HCT116 (cell line): Measurements from ENCODE around the gene L3HYPDH. TPM values are rescaled to one million over a fixed set of nuclear protein-coding genes. Genes with fewer than 3 reads are reported as not detected.

Experiments used
- ATAC-seq: fragments of 200-7000 bp; cut with Tn5 transposase; 2 replicates; pipeline ENCODE4 v1.9.1; 2020; ENCODE audit warnings: mild to moderate bottlenecking, moderate library complexity
- BruUV-seq: library from RNA; stranded (reverse); fragments of 400-500 nt; replicated peaks from 2 replicates; lab custom pipeline; 2021; lab: Mats Ljungman, UMichigan
- CTCF ChIA-PET: fragments of 300-600 bp; sonication (Branson Sonifier 250); formaldehyde crosslinking; loops from one replicate; lab custom pipeline; 2021; ENCODE audit warnings: antibody characterized with exemption; lab: Charles Lee
- POLR2A ChIA-PET: fragments of 300-600, 350-600 bp; sonication (Branson Sonifier 250); formaldehyde crosslinking; loops from one replicate; lab custom pipeline; 2021; ENCODE audit warnings: antibody characterized with exemption; lab: Charles Lee
- RAD21 ChIA-PET, 2 experiments: fragments of 300-600 bp; sonication (Branson Sonifier 250); formaldehyde crosslinking; loops; one replicate each; lab custom pipeline; 2023; ENCODE audit warnings: low total read pairs in 2 of 2; ENCODE audit not compliant: uncharacterized antibody in 2 of 2, unreplicated experiment in 2 of 2, low non-redundant PET in 1 of 2; lab: Charles Lee
- DNase-seq: peaks from one replicate; pipeline ENCODE4 v3.0.0-alpha.2; 2010; ENCODE audit warnings: low read depth, low spot score
- H2AFZ ChIP-seq: fragments of 200-600 bp; shearing (Covaris generic), sonication (generic); 2 replicates; pipeline ENCODE4 v1.6.1; 2017; ENCODE audit warnings: low read depth, mixed run types, mixed read lengths, antibody characterized with exemption, low read length; ENCODE audit not compliant: poor library complexity, severe bottlenecking
- H3K27ac ChIP-seq: 2 replicates; pipeline ENCODE4 v1.5.1; 2012; ENCODE audit warnings: low read depth, low read length
- H3K27me3 ChIP-seq: fragments of 200-600 bp; sonication (generic); 2 replicates; pipeline ENCODE4 v1.6.1; 2016; ENCODE audit warnings: mixed run types, low read length, mixed read lengths; ENCODE audit not compliant: insufficient read depth
- H3K36me3 ChIP-seq, 2 experiments: fragments of 200-500 bp in 1 of 2; fragments of 200-600 bp in 1 of 2; sonication (Bioruptor generic) in 1 of 2; sonication (generic) in 1 of 2; 2 replicates each; pipeline versions ENCODE4 v1.5.1 to v1.6.1; 2014 to 2016; ENCODE audit warnings: low read length in 2 of 2, inconsistent platforms in 1 of 2, mixed read lengths in 1 of 2, mixed run types in 1 of 2; ENCODE audit not compliant: insufficient read depth in 2 of 2, control insufficient read depth in 1 of 2
- H3K4me1 ChIP-seq, 2 experiments: fragments of 200-600 bp in 1 of 2; sonication (generic) in 1 of 2; 2 replicates each; pipeline versions ENCODE4 v1.5.1 to v1.6.1; 2012 to 2017; ENCODE audit warnings: low read length in 2 of 2, inconsistent platforms in 1 of 2, mild to moderate bottlenecking in 1 of 2, mixed read lengths in 1 of 2, mixed run types in 1 of 2, moderate library complexity in 1 of 2; ENCODE audit not compliant: insufficient read depth in 2 of 2, control insufficient read depth in 1 of 2
- H3K4me2 ChIP-seq: fragments of 200-600 bp; sonication (generic); 2 replicates; pipeline ENCODE4 v1.6.1; 2017; ENCODE audit warnings: mixed run types, low read length, mixed read lengths
- H3K4me3 ChIP-seq, 2 experiments: fragments of 200-600 bp in 1 of 2; sonication (generic) in 1 of 2; replicated peaks in 1 of 2; 2 replicates each; pipeline ENCODE4 v1.5.1; 2011 to 2016; ENCODE audit warnings: low read length in 2 of 2, control low read depth in 1 of 2, low read depth in 1 of 2, mild to moderate bottlenecking in 1 of 2, mixed read lengths in 1 of 2, mixed run types in 1 of 2
- H3K79me2 ChIP-seq: fragments of 200-600 bp; sonication (generic); 2 replicates; pipeline ENCODE4 v1.6.1; 2017; ENCODE audit warnings: mild to moderate bottlenecking, mixed run types, low read length, moderate library complexity, mixed read lengths; ENCODE audit not compliant: insufficient read depth
- H3K9ac ChIP-seq: fragments of 200-600 bp; sonication (generic); 2 replicates; pipeline ENCODE4 v1.6.1; 2016; ENCODE audit warnings: low read length, mixed read lengths
- H3K9me2 ChIP-seq: fragments of 200-600 bp; sonication (generic), shearing (Covaris generic); 2 replicates; pipeline ENCODE4 v1.6.1; 2017; ENCODE audit warnings: mixed run types, mild to moderate bottlenecking, moderate library complexity; ENCODE audit not compliant: insufficient read depth
- H3K9me3 ChIP-seq, 2 experiments: fragments of 200-500 bp in 1 of 2; fragments of 200-600 bp in 1 of 2; sonication (Bioruptor generic) in 1 of 2; sonication (generic) in 1 of 2; 2 replicates each; pipeline ENCODE4 v1.6.1; 2014 to 2017; ENCODE audit warnings: low read length in 2 of 2, mixed read lengths in 2 of 2, inconsistent platforms in 1 of 2, low read depth in 1 of 2, mild to moderate bottlenecking in 1 of 2, mixed run types in 1 of 2, moderate library complexity in 1 of 2; ENCODE audit not compliant: control insufficient read depth in 1 of 2, insufficient read depth in 1 of 2
- H4K20me1 ChIP-seq: fragments of 200-600 bp; sonication (generic), shearing (Covaris generic); 2 replicates; pipeline ENCODE4 v1.6.1; 2017; ENCODE audit warnings: mixed run types, mild to moderate bottlenecking, moderate library complexity; ENCODE audit not compliant: insufficient read depth
- ATF3 ChIP-seq: IDR thresholded peaks from 2 replicates; pipeline ENCODE4 v1.6.1; 2012
- EGR1 ChIP-seq: IDR thresholded peaks from 2 replicates; pipeline ENCODE4 v1.6.1; 2012; ENCODE audit warnings: low read depth
- EZH2 ChIP-seq: fragments of 200-600 bp; sonication (generic); IDR thresholded peaks from 2 replicates; pipeline ENCODE4 v1.6.1; 2017; ENCODE audit warnings: antibody characterized with exemption, mixed run types
- FOSL1 ChIP-seq: IDR thresholded peaks from 2 replicates; pipeline ENCODE4 v1.6.1; 2012; ENCODE audit warnings: low read depth
- JUND ChIP-seq: IDR thresholded peaks from 2 replicates; pipeline ENCODE4 v1.6.1; 2012
- POLR2AphosphoS5 ChIP-seq: IDR thresholded peaks from 2 replicates; pipeline ENCODE4 v1.6.1; 2011; ENCODE audit warnings: mild to moderate bottlenecking, low read depth, low read length, moderate library complexity
- RAD21 ChIP-seq: IDR thresholded peaks from 2 replicates; pipeline ENCODE4 v1.6.1; 2012; ENCODE audit warnings: low read depth, mild to moderate bottlenecking
- SIN3A ChIP-seq: IDR thresholded peaks from 2 replicates; pipeline ENCODE4 v1.6.1; 2012; ENCODE audit warnings: low read depth
- SRF ChIP-seq: IDR thresholded peaks from 2 replicates; pipeline ENCODE4 v1.6.1; 2012; ENCODE audit warnings: low read depth
- TCF7L2 ChIP-seq: IDR thresholded peaks from 2 replicates; pipeline ENCODE4 v1.7.0; 2011; ENCODE audit warnings: borderline replicate concordance, inconsistent platforms; ENCODE audit not compliant: insufficient read depth, insufficient read length; ENCODE audit errors: extremely low read depth
- ZFX ChIP-seq: fragments of 450-650 bp; IDR thresholded peaks from 2 replicates; pipeline ENCODE4 v1.6.1; 2017
- intact Hi-C: fragments of 100-400 bp; cut with micrococcal nuclease; formaldehyde crosslinking; loops from 2 replicates; pipeline ENCODE4 v1.10.0; 2022
- total RNA-seq: library from RNA; stranded (reverse); gene quantifications from one replicate; pipeline ENCODE4 v1.2.1, GENCODE V29; 2021; ENCODE audit not compliant: unreplicated experiment
- TF ChIP-seq, protein P1 (sequence below): IDR thresholded peaks from 2 replicates; pipeline ENCODE4 v1.6.1; 2012

L3HYPDH gene
- total RNA-seq, 1 experiment from 2014 or later, result 19.5 TPM

- TF ChIP-seq EZH2 (no peak), EGR1 (no peak), ZFX (no peak), SRF (no peak), FOSL1 (no peak), SIN3A (no peak), ATF3 (no peak), RAD21 (no peak)
- TF ChIP-seq, protein P1, sequence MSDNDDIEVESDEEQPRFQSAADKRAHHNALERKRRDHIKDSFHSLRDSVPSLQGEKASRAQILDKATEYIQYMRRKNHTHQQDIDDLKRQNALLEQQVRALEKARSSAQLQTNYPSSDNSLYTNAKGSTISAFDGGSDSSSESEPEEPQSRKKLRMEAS, result no peak
Observed at GRCh38 chr14:59427653-59428580, 56.3 kb downstream of the L3HYPDH start (continued).

GRCh38 chr14:59425322-59425935 lies 58.8 kb downstream of the L3HYPDH start:
- Histone ChIP-seq H3K9me2 (no peaks in the 10 kb centered on the region), H3K4me1 (peaks cover 4 to 9% of the 10 kb centered on the region in 2 experiments; a peak in 3 of 4 replicates), H2AFZ (no peak overlapping the region), H3K27me3 (no peaks in the 10 kb centered on the region), H3K4me3 (no peak overlapping the region), H4K20me1 (no peaks in the 10 kb centered on the region), H3K4me2 (no peak overlapping the region), H3K36me3 (no peaks in the 10 kb centered on the region), H3K9ac (no peak overlapping the region), H3K9me3 (no peaks in the 10 kb centered on the region), H3K27ac (no peak overlapping the region), H3K79me2 (no peaks in the 10 kb centered on the region)
- intact Hi-C loops, result no loop called here
- ChIA-PET RAD21 (no interaction called here), POLR2A (no interaction called here), CTCF (no interaction called here)
- BruUV-seq, result no TSS peak
- TF ChIP-seq JUND, result no peak
- TF ChIP-seq TCF7L2, result no peak
- no peak for TF ChIP-seq POLR2AphosphoS5
- ATAC-seq, result no peak
- no peak for DNase-seq
